ENCODE data around the gene MS4A1. TPM values are rescaled to one million over a fixed set of nuclear protein-coding genes. Genes with fewer than 3 reads are reported as not detected.

MS4A1 gene
- total RNA-seq, 2 experiments from 2014 or later: 488 to 603 TPM

DNA sequence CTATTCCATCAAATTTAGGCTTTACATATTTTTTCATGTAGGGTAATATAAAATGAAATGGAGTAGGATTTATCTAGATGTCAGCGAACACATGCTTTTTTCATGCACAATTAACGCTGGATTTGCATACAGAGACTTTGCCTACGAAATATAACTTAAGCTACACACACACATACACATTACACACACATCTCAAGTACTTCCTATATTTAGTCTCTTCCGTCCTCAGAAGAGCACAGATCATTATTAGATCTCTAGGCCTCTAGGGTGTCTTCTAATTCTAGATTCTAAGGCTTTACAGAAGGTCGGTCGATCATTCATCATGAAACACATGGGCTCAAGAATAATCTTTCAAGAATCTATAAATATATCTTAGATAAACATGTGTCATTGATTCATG is 55.7 kb downstream of the MS4A1 start:
- ChIA-PET CTCF (ENCODE audit: unreplicated experiment) (no interaction called here), POLR2A (interaction anchor here (0.6 kb wide), 1 partner anchor 114 kb away, joined by 3 read pairs; no protein-coding TSS in a partner anchor)
- intact Hi-C loops (cut with micrococcal nuclease; ENCODE audit: unreplicated experiment): no loop called here
- Histone ChIP-seq H3K27ac (ENCODE audit: low read depth, low read length, poor library complexity, severe bottlenecking) (no peak overlapping the region), H3K9me2 (ENCODE audit: insufficient read depth, low read length) (no peaks in the 10 kb centered on the region), H3K9me3 (ENCODE audit: low read length) (no peaks in the 10 kb centered on the region), H2AFZ (ENCODE audit: low read length) (0 out of 2 replicates have a peak overlapping the region, but pooled peaks have one; percentile 19), H3K36me3 (ENCODE audit: insufficient read depth, low read length) (no peaks in the 10 kb centered on the region), H4K20me1 (ENCODE audit: insufficient read depth, low read length) (no peaks in the 10 kb centered on the region), H3K79me2 (ENCODE audit: insufficient read depth, low read depth, low read length) (no peaks in the 10 kb centered on the region), H3K4me1 (ENCODE audit: insufficient read depth, low read length, poor library complexity, severe bottlenecking) (peaks cover 11% of the 10 kb centered on the region), H3K4me3 (ENCODE audit: low read depth, low read length, poor library complexity, severe bottlenecking) (no peak overlapping the region), H3K4me2 (ENCODE audit: low read length) (no peak overlapping the region)
- BruUV-seq (replicated peaks): no TSS peak
- DNase-seq (ENCODE audit: low spot score): no peak
- TF ChIP-seq, protein P1, sequence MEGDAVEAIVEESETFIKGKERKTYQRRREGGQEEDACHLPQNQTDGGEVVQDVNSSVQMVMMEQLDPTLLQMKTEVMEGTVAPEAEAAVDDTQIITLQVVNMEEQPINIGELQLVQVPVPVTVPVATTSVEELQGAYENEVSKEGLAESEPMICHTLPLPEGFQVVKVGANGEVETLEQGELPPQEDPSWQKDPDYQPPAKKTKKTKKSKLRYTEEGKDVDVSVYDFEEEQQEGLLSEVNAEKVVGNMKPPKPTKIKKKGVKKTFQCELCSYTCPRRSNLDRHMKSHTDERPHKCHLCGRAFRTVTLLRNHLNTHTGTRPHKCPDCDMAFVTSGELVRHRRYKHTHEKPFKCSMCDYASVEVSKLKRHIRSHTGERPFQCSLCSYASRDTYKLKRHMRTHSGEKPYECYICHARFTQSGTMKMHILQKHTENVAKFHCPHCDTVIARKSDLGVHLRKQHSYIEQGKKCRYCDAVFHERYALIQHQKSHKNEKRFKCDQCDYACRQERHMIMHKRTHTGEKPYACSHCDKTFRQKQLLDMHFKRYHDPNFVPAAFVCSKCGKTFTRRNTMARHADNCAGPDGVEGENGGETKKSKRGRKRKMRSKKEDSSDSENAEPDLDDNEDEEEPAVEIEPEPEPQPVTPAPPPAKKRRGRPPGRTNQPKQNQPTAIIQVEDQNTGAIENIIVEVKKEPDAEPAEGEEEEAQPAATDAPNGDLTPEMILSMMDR (conservative IDR thresholded peaks at IDR 0.05; ENCODE audit: low read length): no peak
- TF ChIP-seq EZH2phosphoT487 (IDR thresholded peaks at IDR 0.05; ENCODE audit: borderline replicate concordance, low read depth, low read length): no peak

DNA sequence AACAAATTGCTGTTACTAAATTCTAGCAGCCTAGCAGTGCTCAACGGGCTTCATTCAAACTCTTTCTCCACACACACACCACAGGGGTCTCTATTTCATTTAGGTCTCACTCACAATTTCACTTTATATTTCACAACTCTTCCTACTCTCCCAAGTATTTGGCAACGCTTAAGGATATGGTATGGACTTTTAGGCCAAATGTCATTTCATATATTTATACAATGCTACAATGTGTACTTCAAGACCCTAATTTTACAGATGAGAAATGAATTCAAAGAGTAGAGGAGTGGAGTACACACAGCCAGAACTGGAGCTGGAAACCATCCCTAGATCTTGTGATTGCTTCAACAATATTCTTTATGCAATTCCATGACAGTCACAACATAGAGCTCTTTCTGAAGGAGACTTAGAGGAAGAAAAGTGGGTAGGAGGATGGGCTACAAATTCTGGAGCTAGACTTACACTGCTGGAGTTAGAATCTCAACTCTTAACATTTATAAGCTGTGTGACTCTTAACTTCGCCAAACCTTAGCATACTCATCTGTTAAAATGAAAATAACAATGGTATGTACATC is 57.1 kb downstream of the MS4A1 start:
- no peak for TF ChIP-seq EZH2phosphoT487 (IDR thresholded peaks at IDR 0.05; ENCODE audit: borderline replicate concordance, low read depth, low read length)
- TF ChIP-seq, protein P1 (conservative IDR thresholded peaks at IDR 0.05; ENCODE audit: low read length): no peak
- BruUV-seq (replicated peaks): no TSS peak
- intact Hi-C loops (cut with micrococcal nuclease; ENCODE audit: unreplicated experiment): no loop called here
- no peaks in the 10 kb centered on the region for H3K9me2 ChIP-seq (ENCODE audit: insufficient read depth, low read length)
- H3K79me2 ChIP-seq (ENCODE audit: insufficient read depth, low read depth, low read length): no peaks in the 10 kb centered on the region
- H3K9me3 ChIP-seq (ENCODE audit: low read length): no peaks in the 10 kb centered on the region
- H4K20me1 ChIP-seq (ENCODE audit: insufficient read depth, low read length): no peaks in the 10 kb centered on the region
- peaks cover 11% of the 10 kb centered on the region for H3K4me1 ChIP-seq (ENCODE audit: insufficient read depth, low read length, poor library complexity, severe bottlenecking)
- no peak overlapping the region for H3K4me3 ChIP-seq (ENCODE audit: low read depth, low read length, poor library complexity, severe bottlenecking)
- no peak for DNase-seq (ENCODE audit: low spot score)
- H3K27ac ChIP-seq (ENCODE audit: low read depth, low read length, poor library complexity, severe bottlenecking): no peak overlapping the region
- POLR2A ChIA-PET: interaction anchor here (0.6 to 1.8 kb wide), 5 partner anchors 10 to 34 kb away, joined by 3 to 7 read pairs (median 4); no protein-coding TSS in a partner anchor
- H2AFZ ChIP-seq (ENCODE audit: low read length): 0 out of 2 replicates have a peak overlapping the region, but pooled peaks have one; percentile 23
- CTCF ChIA-PET (ENCODE audit: unreplicated experiment): no interaction called here
- no peak overlapping the region for H3K4me2 ChIP-seq (ENCODE audit: low read length)
- no peaks in the 10 kb centered on the region for H3K36me3 ChIP-seq (ENCODE audit: insufficient read depth, low read length)
